IPS DF 4.7 (cell line): ENCODE results near the gene SBK2.
"Not testable (repeated sequence)": the region's sequence is repeated elsewhere in the genome, so short reads cannot be mapped to it uniquely, and the experiment has no call there.

Experiments used
- DNase-seq: peaks from one replicate; pipeline ENCODE4 v3.0.0-alpha.2; 2013; ENCODE audit warnings: low spot score; ENCODE audit errors: extremely low read depth

Gene SBK2

DNA sequence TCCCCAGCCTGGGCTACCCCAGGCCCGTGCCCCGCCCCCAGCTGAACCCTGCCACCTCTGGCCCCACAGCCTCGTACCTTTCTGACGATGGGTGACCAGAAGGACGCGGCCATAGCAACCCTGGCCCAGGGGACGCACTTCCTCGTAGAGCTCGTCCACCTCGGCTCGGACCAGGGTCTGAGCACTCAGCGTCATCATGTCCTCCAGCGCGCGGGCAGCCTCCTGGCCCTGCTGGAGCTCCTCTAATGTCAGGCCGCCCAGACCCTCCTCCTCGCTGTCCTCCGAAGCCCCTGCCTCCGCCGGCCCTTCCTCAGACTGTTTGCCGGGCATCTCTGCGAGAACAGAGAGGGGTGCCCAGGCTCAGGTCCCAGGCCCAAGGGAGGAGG is 975 bp downstream of the SBK2 start:
- no peak for DNase-seq

DNA sequence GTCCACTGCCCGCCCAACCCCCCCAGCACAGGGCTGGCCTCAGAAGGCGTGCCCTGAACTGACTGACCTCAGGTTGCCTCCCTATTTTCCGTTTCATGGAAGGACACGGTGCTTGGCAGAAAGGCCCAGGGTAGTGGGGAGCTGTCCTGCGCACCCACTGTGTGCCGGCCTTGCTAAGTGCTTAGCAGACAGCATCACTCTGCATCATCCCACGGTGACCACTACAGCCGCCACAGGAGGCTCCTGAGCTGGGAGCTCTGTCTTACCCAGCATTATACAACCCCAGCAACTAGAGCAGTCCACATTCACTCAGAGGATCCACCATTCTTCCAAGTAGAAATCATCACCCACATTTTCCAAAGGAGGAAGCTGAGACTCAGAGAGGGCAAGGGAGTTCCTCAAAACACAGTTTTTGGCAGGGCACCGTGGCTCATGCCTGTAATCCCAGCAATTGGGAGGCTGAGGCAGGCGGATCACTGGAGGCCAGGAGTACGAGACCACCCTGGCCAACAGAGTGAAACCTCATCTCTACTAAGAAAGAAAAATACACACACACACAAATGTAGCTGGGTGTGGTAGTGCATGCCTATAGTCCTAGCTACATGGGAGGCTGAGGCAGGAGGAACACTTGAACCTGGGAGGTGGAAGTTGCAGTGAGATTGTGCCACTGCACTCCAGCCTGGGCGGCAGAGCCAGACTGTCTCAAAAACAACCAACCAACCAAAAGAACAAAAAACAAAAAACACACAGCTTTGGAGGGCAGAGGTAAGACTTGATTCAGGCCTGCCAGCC is 1.6 kb downstream of the SBK2 start:
- no peak for DNase-seq

DNA sequence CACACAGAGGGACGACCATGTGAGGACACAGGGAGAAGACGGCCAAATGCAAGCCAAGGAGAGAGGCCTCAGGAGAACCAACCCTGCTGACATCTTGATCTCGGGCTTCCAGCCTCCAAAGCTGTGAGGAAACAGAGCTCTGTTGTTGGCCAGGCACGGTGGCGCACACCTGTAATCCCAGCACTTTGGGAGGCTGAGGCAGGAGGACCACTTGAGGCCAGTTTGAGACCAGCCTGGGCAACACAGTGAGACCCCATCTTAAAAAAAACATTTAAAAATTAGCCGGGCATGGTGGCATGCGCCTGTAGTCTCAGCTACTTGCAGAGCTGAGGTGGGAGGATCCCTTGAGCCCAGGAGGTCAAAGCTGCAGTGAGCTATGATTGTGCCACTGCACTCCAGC is 2.7 kb downstream of the SBK2 start:
- not testable (repeated sequence) for DNase-seq

GRCh38 chr19:55530996-55531395 is 5.9 kb downstream of the SBK2 start:
- DNase-seq: no peak

GRCh38 chr19:55529636-55530234 is 7.2 kb downstream of the SBK2 start:
- no peak for DNase-seq

DNA sequence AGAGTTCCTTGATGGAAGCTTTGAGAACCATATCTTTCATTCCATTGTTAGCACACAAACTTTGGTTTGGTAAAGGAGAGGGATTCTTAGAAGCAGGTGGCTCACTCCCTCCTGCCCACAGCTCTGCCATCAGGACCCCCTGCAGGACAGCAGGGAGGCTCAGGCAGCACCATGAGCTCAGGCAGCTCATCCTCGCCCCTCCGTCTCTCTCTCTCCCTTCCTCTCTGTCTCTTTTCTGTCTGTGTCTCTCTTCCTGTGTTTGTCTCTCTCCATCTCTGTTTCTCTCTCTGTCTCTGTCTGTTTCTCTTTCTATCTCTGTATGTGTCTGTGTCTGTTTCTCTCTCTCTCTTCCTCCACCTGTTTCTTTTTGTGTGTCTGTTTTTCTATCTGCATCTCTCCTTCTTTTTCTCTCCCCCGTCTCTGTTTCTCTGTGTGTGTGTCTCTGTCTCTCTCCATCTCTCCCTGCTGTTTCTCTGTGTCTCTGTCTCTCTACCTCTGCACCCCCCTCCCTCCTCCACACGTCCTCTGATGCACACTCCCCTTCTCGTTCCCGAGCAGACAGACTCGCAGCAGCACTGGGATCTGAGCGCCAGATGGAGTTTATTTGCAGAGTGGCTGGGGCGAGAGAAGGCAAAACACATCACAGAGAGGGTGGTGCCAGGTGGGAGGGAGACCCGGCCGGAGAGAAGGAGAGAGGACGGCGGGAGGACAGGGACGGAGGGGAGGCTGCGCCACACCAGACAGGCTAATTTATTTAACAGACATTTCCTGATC is 8.7 kb downstream of the SBK2 start:
- no peak for DNase-seq

DNA sequence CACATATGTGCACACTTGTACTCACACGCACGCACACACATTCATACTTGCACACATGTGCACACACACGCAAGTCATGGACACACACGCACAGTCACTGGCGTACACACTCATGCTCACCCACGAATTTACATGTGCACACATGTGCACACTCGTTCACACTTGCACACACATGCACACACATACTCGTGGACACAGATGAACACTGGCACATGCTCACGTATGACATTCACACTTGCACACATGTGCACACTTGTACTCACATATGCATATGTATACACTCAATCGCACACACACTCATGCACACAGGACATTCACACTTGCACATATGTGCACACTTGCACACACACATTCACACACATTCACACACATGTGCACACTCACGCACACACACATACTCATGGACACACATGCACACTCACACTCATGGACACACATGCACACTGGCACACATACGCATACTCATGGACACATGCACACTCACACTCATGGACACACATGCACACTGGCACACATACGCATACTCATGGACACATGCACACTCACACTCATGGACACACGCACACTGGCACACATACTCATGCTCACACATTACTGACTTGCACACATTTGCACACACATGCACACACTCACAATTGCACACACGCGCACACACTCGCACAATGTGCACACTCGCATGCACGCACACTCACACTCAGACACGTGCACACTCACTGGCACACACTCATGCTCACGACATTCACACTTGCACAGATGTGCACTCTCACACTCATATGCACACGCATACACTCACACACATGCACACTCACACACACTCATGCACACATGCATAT is 9.5 kb downstream of the SBK2 start:
- no peak for DNase-seq

DNA sequence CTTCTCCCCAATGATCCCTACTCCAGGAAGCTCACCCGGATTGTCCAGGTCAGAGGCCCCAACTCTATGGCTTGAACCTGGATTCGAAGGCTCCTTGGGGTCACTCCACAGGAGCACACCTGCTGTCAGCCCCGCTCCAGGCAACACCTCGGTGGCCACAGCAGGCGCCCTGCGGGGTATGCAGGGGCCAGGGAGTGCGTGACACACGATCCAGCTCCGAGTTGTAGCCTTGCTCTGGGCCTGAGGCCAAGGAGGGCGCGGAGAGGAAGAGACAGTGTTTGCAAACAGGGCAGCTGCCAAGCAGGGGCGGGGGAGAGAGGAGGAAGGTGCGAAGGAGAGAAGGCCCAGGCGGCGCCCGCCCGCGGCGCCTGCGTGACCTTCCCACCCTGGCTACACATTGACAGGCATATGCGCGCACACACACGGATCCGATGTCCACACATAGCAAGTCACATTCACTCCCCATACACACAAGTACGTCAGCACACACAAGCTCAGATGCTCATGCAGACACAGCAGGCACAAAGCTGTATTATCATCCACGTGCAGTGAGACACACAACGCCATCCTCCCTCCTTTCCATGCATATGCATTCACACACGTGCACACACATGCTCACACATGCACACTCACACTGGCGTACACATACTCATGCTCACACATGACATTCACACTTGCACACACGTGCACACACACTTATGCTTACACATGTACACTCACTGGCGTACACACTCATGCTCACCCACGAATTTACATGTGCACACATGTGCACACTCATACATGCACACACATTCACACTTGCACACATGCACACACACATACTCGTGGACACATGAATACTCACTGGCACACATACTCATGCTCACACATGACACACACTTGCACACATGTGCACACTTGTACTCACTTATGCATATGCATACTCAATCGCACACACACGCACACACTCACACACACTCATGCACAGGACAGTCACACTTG is 10.4 kb downstream of the SBK2 start:
- DNase-seq: no peak

DNA sequence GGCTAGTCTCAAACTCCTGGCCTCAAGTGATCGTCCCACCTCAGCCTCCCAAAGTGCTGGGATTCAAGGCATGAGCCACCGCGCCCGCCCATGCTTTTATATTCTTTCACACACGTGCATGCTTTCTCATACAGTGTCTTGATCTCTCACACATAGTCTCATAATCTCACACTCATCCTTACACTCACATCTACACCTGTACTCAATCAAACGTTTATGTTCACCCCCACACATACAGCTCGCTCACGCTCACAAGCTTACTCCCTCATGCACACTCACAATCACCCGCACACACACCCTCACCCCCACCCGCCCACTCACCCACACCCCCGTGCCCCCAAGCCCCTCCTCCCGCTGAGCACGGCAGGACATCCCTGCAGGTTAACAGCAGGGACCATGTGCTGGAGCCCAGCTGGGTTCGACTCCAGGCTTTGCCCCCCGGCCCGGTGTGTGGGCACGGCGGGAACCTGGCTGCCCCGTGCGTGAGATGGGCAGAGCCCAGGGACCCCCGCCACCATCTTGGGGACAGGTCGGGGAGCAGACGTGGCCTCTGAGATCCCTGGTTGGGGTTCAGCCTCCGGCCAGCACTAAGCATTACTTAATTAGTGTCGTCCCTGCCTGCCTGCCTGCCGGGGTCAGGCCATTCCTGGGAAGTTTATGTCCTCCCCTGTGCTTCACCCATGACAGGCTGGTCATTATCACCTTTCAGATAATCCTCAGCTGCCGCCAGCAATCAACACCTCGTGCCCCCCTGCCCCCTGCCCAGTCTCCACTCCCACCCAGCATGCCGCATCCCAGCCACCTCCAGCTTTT is 11.4 kb downstream of the SBK2 start:
- no peak for DNase-seq

DNA sequence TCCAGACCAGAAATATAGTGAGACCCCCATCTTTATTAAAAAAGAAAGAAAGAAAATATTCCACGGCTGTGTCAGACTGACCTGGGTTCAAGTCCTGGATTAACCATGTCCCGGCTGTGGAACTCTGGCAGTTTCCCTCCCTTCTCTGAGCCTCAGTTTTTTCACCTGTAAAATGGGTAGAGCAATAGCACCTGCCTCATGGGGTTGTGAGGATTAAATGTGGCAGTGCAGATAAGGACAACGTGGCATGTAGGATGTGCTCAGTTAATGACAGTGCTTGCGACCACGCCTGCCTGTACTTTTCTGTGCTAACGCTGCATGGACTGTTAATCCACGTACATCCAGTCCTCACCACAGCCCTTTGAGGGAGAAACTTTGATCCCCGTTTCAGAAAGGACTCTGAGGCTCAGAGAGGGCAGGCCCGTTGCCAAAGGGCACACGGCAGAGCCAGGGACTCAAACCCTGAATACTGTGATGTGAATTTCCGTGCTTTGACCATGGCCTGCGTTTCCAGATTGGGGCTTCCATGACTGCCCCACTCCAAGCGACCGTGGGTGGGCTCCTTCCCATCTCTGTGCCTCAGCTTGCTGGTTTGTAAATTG is 16.1 kb downstream of the SBK2 start:
- no peak for DNase-seq

DNA sequence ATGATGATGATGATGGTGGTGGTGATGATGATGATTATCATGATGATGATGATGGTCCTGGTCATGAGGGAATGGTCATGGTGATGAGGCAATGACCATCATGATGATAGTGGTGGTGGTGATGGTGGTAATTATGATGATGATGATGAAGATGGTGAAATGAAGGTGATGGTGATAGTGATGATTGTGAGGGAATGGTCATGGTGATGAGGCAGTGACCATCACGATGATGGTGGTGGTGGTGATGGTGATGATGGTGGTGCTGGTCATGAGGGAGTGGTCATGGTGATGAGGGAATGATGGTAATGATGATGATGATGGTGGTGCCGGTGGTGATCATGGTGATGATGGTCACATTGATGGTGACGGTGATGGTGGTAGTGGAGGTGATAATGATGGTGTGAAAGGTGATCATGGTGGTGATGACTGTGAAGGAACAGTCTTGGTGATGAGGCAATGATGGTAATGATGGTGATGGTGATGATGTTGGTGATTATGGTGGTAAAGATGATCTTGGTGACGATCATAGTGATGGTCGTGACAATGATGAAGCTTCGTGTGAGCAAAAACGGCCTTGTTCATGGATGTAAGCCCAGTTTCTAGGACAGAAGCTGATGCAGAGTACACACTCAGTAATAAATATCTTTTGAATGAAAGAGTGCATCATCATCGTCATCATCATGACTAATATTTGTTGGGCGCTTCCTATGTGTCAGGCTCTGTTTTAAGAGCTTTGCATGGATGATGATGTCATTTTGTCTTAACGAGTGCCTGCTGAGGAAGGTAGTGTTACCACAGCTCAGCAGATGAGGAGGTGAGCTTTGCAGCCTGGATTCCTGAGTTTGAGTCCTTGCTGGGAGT is 17.3 kb downstream of the SBK2 start:
- DNase-seq: no peak

- peak; percentile 62 for DNase-seq
Measured at GRCh38 chr19:55516878-55517620, 19.9 kb downstream of the SBK2 start.

GRCh38 chr19:55508120-55508519 is 28.8 kb downstream of the SBK2 start:
- DNase-seq: no peak

DNA sequence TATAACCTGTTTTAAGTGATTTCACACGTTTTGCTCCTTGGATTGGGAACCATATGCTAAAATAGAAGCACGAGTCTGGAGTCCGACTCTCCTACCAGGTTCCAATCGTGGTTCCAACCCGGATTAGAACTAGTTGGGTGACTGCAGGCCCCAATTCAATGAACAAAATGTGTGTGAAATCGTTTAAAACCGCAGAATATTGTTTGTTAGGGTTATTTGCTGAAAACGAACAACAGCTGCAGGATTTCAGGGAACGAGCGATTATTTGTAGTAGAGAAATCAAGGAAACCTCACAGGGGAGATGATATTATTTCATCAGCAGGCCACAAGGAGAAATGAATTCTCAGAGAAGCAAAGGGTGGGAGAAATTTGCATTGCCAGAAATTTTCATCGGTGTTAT is 32.0 kb downstream of the SBK2 start:
- DNase-seq: no peak

- DNase-seq: no peak
Measured at GRCh38 chr19:55504252-55504603, 32.7 kb downstream of the SBK2 start.

GRCh38 chr19:55503502-55504251 is 33.3 kb downstream of the SBK2 start:
- DNase-seq: no peak

DNA sequence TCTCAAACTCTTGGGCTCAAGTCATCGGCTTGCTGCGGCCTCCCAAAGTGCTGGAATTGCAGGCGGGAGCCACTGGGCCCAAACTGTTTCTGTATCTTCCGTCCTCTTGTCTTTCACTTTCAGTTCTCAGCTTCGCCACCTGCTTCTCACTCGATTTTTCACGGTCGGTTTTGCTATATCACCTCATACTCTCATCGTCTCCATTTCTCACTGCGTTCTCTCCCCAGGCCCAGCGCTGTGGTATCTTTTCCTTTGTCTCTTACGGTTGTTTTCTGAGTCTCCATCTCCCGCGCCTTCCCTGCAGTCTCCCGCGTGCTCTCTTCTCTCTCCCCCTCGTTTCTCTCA is 33.8 kb downstream of the SBK2 start:
- no peak for DNase-seq
